WI38 (cell line): ENCODE data around the gene F7.

ENCODE experiments used
- H3K4me3 ChIP-seq: 2 replicates; pipeline ENCODE4 v1.5.1; 2011; ENCODE audit warnings: low read depth, mild to moderate bottlenecking, control low read depth, low read length
- TF ChIP-seq, protein P1 (sequence below): IDR thresholded peaks from 2 replicates; pipeline ENCODE4 v1.5.1; 2012; ENCODE audit warnings: low read depth, mild to moderate bottlenecking, control low read depth, low read length

F7 gene

DNA sequence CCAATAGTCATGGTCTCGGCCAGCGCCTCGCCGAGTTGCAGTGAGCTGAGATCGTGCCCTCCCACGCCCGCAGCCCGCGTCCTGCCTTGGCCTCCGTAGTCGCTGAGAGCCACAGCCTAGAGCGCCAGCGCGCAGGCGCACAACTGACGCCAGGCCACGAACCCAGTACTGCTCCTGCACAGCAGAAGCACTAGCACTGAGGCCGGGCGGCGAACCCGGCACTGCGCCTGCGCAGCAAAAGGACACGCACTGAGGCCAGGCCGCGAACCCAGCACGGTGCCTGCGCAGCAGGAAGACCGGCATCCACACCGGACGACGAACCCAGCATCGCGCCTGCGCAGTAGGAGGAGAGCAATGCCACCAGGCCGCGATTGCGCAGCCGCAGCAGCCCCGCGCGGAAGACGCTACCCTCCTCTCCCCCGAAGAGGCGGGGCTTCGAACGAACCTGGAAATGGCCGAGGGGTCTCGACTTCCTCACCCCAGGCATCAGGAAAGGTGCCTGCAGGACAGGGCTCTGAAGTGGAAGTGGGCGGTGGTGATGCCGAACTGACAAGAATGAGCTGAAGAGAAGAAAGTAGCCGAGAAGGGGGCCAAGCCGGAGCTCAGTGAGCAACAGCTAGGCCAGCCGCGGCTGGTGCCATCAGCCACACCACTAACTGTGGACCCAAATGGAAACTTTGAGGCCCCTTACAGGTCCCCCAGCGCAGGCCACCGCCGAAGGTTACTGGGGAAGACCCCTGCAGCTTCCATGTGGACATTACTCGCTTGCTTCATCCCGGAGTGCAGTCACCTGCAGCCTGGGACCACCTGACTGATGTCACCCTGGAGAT is 24.5 kb downstream of the F7 start:
- H3K4me3 ChIP-seq = no peak overlapping the region
- TF ChIP-seq, protein P1, sequence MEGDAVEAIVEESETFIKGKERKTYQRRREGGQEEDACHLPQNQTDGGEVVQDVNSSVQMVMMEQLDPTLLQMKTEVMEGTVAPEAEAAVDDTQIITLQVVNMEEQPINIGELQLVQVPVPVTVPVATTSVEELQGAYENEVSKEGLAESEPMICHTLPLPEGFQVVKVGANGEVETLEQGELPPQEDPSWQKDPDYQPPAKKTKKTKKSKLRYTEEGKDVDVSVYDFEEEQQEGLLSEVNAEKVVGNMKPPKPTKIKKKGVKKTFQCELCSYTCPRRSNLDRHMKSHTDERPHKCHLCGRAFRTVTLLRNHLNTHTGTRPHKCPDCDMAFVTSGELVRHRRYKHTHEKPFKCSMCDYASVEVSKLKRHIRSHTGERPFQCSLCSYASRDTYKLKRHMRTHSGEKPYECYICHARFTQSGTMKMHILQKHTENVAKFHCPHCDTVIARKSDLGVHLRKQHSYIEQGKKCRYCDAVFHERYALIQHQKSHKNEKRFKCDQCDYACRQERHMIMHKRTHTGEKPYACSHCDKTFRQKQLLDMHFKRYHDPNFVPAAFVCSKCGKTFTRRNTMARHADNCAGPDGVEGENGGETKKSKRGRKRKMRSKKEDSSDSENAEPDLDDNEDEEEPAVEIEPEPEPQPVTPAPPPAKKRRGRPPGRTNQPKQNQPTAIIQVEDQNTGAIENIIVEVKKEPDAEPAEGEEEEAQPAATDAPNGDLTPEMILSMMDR = no peak

DNA sequence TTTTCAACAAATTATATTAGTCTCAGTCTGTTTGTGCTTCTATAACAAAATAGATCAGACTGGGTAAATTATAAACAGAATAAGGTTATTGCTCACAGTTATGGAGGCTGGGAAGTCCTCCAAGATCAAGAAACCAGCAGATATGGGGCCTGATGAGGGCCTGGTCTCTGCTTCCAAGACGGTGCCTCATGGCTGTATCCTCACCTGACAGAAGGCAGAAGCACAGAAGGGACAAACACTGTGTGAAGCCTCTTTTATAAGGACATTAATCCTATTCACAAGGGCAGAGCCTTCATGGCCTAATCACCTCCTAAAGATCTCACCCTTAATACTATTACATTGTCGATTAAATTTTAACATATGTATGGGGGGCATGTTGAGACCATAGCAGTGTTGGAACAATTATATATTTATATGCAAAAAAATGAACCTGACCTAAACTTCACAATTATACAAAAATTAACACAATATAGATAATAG is 29.7 kb downstream of the F7 start:
- H3K4me3 ChIP-seq = no peak overlapping the region
- TF ChIP-seq, protein P1 = no peak

DNA sequence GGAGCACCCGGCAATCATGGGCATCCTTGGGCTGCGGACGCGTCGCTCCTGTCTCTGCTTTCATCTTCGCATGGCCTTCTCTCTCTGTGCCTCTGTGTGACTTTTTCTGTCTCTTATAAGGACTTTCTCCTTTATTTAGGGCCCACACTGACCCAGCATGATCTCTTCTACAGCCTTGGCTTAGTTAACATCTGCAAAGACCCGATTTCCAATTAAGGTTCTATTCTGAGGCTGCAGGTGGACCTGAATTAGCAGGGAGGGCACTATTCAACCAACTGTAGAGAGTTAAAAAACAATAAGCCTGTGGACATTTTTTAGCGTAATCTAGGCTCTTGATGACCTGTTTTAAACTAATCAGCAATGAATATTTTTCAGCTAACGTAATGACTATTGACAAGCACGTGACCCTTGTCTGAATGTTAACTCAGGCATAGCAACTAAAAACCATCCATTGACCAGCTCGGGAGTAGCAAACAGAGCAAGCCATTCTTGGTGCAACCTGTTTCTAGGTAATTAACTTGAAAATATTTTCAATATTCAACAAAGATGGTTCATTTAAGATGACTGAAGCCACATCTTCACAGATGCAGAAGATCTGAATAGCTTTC is 32.2 kb downstream of the F7 start:
- TF ChIP-seq, protein P1 = no peak

DNA sequence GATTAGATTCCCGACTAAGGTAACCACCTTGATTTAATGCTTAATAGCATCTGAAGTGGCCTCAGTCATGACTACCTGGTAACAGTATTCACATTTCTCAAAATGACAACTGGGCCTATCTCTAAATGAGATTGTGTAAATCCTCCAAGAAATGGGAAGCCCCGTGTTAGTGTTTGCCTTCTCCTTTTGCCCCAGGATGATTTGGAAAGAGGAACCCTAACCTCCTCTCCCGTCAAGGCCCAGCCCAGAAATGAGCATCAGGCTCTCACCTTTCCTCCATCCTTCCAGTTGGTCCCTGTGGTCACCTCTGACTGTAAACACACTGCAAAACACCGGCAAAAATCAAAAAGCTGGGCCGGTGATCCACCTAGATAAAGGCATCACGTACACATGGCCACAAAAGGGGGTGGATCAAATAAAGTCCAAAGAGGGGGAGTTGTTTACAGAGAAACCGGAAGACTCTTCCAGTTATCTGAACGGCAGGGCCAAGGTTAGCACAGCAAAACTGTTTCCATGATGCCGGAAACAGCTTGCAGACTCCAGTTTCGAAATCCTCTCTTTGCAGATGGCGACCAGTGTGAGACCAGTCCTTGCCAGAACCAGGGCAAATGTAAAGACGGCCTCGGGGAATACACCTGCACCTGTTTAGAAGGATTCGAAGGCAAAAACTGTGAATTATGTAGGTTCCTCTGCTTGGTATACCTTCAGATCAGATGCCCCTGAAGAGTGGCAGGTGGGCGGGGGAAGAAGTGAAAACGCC is 33.4 kb downstream of the F7 start:
- H3K4me3 ChIP-seq = no peak overlapping the region
- TF ChIP-seq, protein P1 = no peak

More for the DNA sequence above, 32.2 kb downstream of the F7 start:
- no peak overlapping the region for H3K4me3 ChIP-seq

DNA sequence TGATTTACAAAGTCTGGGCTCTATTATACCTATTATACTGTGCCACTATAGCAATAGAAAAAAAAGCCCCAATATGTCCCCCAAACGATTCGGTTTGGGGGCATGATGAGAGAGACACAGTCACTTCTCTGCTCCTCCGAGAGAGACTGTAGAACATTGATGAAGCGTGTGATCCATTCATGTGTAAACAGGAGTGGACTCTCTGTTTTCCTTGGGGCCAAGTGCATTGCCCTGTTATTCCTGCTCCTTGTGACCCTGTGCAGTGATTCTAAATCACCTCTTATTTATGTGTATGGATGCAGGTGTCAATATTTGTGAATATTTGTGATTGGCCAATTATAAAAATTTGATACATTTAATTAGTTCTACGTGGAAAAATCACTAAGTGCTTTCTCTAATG is 34.0 kb downstream of the F7 start:
- TF ChIP-seq, protein P1 = no peak
- H3K4me3 ChIP-seq = no peak overlapping the region

DNA sequence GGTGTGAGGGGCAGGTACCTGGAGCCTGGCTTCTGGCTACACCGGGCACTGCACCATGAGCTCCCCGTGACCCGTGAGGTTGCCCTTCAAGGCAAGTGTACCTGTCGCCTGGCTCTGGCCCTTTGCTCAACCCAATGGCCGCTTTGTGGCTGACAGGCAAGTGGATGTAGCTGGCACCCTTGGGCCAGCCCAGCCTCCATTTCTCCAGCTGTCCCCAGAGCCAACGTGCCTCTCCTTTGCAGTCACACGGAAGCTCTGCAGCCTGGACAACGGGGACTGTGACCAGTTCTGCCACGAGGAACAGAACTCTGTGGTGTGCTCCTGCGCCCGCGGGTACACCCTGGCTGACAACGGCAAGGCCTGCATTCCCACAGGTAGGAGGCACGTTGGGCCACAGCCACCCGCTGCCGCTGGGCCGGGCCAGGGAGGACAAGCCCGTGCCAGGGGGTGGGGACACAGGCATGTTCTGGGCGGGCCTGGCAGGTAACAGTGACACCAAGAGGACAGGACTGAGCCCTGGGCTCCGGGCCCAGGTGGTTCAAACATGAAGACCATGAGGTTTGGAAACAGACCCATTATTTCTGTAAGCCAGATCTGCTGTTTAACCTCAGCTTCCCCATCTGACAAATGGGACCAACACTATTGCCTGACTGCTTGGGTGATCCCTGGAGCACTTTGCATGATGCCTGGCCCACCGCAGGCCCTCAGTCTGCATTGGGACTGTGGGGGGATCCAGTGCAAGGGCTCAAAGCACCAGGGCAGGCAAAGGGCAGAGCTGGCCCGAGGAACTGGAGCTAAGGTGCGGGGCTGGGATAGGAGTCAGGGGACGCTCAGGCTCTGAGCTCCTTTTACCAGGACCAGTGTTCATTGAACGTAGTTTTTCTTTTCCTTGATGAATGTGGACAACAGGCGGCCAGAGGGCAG is 35.3 kb downstream of the F7 start:
- H3K4me3 ChIP-seq = no peak overlapping the region
- TF ChIP-seq, protein P1 = no peak
